GM12892 (cell line): ENCODE measurements around the gene MBNL1.

Experiments
- DNase-seq: peaks from one replicate; pipeline ENCODE4 v3.0.0; 2011; ENCODE audit not compliant: insufficient read length
- FAIRE-seq: peaks from 2 replicates; lab custom pipeline; 2011; peaks lifted over from hg19 to GRCh38; lab: Jason Lieb, UNC
- POLR2A ChIP-seq: IDR thresholded peaks from 2 replicates; pipeline ENCODE4 v1.6.1; 2011; ENCODE audit warnings: low read depth, low read length, control low read depth
- POLR2AphosphoS5 ChIP-seq: IDR thresholded peaks from 2 replicates; pipeline ENCODE4 v1.6.1; 2011; ENCODE audit warnings: low read depth, low read length, control low read depth
- TAF1 ChIP-seq: IDR thresholded peaks from 2 replicates; pipeline ENCODE4 v1.6.1; 2011; ENCODE audit warnings: low read depth, mild to moderate bottlenecking, control low read depth, low read length, borderline replicate concordance

MBNL1 gene

GRCh38 chr3:152280539-152280938, 11.8 kb downstream of the MBNL1 start:
- DNase-seq, result no peak
- FAIRE-seq, result no peak
- TF ChIP-seq POLR2AphosphoS5 (no peak), TAF1 (no peak), POLR2A (no peak)

GRCh38 chr3:152281133-152281713, 12.5 kb downstream of the MBNL1 start:
- TF ChIP-seq POLR2A (no peak), POLR2AphosphoS5 (no peak), TAF1 (no peak)
- FAIRE-seq (peak; percentile 74), DNase-seq (no peak)

GRCh38 chr3:152282813-152283212, 14.1 kb downstream of the MBNL1 start:
- FAIRE-seq (no peak), DNase-seq (no peak)

GRCh38 chr3:152283492-152284381, 15.0 kb downstream of the MBNL1 start:
- DNase-seq, result no peak
- FAIRE-seq, result peak; percentile 83
- TF ChIP-seq POLR2AphosphoS5 (no peak), TAF1 (no peak), POLR2A (no peak)

More at GRCh38 chr3:152282813-152283212, 14.1 kb downstream of the MBNL1 start:
- TF ChIP-seq POLR2A (no peak), POLR2AphosphoS5 (no peak), TAF1 (no peak)

- TF ChIP-seq POLR2AphosphoS5 (no peak), TAF1 (no peak), POLR2A (no peak)
- FAIRE-seq (no peak), DNase-seq (no peak)
Measured at GRCh38 chr3:152284906-152285305, 16.2 kb downstream of the MBNL1 start.

- DNase-seq (no peak), FAIRE-seq (no peak)
Measured at GRCh38 chr3:152285509-152285908, 16.8 kb downstream of the MBNL1 start.

DNA sequence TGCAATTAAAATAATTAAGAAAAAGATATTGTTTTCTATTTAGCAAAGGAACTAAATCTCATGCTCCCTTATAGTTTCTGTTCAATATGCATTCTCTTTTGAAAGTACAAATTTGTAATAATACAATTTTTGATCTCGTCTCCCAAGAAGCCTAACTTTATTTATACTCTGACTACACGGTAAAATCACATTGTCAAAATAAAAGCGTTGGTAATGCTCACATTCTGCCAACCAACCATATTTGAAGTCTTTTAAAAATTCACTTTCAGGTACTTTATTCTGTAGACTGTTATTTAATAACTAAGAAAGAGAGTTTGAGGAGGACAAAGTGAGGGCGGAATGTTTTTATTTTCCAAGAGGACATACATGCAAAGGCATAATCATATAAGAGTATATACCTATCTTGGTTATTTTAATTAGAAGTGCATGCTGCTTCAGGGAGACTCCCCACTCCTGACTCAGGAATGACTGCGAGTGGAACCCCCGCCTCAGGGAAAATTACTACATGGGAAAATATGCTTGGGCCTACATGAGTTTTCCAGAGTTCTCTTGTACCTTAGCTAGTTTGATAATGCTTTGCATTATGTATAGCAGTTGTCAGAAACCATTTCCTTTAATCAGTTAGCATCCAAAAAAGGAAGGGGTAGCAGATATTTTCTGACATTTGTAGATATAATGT, 19.3 kb downstream of the MBNL1 start:
- no peak for DNase-seq
- TF ChIP-seq TAF1 (no peak), POLR2AphosphoS5 (no peak), POLR2A (no peak)
- peak; percentile 63 for FAIRE-seq

More at GRCh38 chr3:152285509-152285908, 16.8 kb downstream of the MBNL1 start:
- TF ChIP-seq POLR2A (no peak), POLR2AphosphoS5 (no peak), TAF1 (no peak)

GRCh38 chr3:152288681-152289080, 20.0 kb downstream of the MBNL1 start:
- DNase-seq (no peak), FAIRE-seq (no peak)
- TF ChIP-seq TAF1, result no peak
- no peak for TF ChIP-seq POLR2A
- no peak for TF ChIP-seq POLR2AphosphoS5

DNA sequence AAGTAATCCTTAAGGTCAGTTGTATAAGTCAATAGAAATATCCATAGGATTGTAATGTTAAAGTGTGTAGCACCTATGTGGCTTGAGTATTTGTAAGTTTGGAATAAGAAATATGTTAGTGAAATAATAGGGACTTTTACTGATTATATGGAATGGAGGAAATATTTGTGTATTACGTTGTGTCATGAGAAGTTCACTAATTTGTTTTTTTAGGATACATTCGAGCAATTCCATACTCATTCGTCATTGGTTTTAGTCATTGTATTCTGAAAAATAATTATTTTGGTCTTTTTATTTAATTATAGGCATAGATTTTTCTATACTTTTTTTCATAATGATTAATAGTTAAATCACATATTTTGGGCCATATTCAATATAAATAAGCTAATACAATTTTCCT, 21.0 kb downstream of the MBNL1 start:
- DNase-seq, result no peak
- TF ChIP-seq POLR2A (no peak), POLR2AphosphoS5 (no peak), TAF1 (no peak)
- peak; percentile 40 for FAIRE-seq

- DNase-seq (no peak), FAIRE-seq (no peak)
- no peak for TF ChIP-seq POLR2AphosphoS5
- no peak for TF ChIP-seq POLR2A
- no peak for TF ChIP-seq TAF1
Measured at GRCh38 chr3:152290374-152290773, 21.6 kb downstream of the MBNL1 start.

GRCh38 chr3:152291238-152291637, 22.5 kb downstream of the MBNL1 start:
- TF ChIP-seq TAF1 (no peak), POLR2AphosphoS5 (no peak), POLR2A (no peak)
- FAIRE-seq (no peak), DNase-seq (no peak)
